GM12892 (cell line): Measurements from ENCODE around the gene ZNF319.

Source experiments
- POLR2A ChIP-seq: IDR thresholded peaks from 2 replicates; pipeline ENCODE4 v1.6.1; 2011; ENCODE audit warnings: low read depth, low read length, control low read depth
- POLR2AphosphoS5 ChIP-seq: IDR thresholded peaks from 2 replicates; pipeline ENCODE4 v1.6.1; 2011; ENCODE audit warnings: low read depth, low read length, control low read depth
- TAF1 ChIP-seq: IDR thresholded peaks from 2 replicates; pipeline ENCODE4 v1.6.1; 2011; ENCODE audit warnings: low read depth, mild to moderate bottlenecking, control low read depth, low read length, borderline replicate concordance

- TF ChIP-seq POLR2AphosphoS5 (no peak), POLR2A (no peak), TAF1 (no peak)
Measured at GRCh38 chr16:57981636-57982035, 18.8 kb downstream of the ZNF319 start.
